ENCODE results near the gene MAPK8IP1. TPM values are rescaled to one million over a fixed set of nuclear protein-coding genes. Genes with fewer than 3 reads are reported as not detected.

The MAPK8IP1 gene
- total RNA-seq, 4 donors from 2014 or later: 1.9 to 11.1 (median 2.6) TPM

GRCh38 chr11:45856044-45856468 lies 29.4 kb upstream of the MAPK8IP1 start:
- Histone ChIP-seq H3K27ac (peak overlapping the region; percentile 76 to 89 (median 83)), H3K9me3 (no peaks in the 10 kb centered on the region), H3K36me3 (peaks cover 0 to 8% (median 0%) of the 10 kb centered on the region in 4 donors), H3K27me3 (no peaks in the 10 kb centered on the region), H3K4me1 (peaks cover 40 to 88% (median 60%) of the 10 kb centered on the region in 4 donors), H3K4me3 (no peak overlapping the region)
- DNase-seq: no peak
- 90% methylated on average over 6 of the region's 6 CpGs; no CpG with 5 or more reads in 1 of the 2 donors for WGBS, 2 donors (ENCODE audit: low coverage in 1 of 2)
- intact Hi-C loops (cut with DNase I; ENCODE audit: low total_unique reads) (no loop called here), in situ Hi-C loops (cut with MboI; ENCODE audit: low pct_ligation_motif_present in 1 of 4, low pct_unique_long_range_greater_than_20kb in 1 of 4, low sequenced_read_pairs in 3 of 4) (loop anchor here in 1 of 4 donors (10.0 kb wide), 1 partner anchor 59 kb away; the partner anchor contains the start of gene PEX16)
- peak; percentile 44 for TF ChIP-seq EP300 (IDR thresholded peaks at IDR 0.05; ENCODE audit: low read depth)
- TF ChIP-seq CTCF (IDR thresholded peaks at IDR 0.05): no peak
- peak; percentile 60 to 83 (median 80) for TF ChIP-seq POLR2AphosphoS5 (IDR thresholded peaks at IDR 0.05)

GRCh38 chr11:45857961-45858474 lies 27.4 kb upstream of the MAPK8IP1 start:
- no peaks in the 10 kb centered on the region for H3K9me3 ChIP-seq
- no peaks in the 10 kb centered on the region for H3K27me3 ChIP-seq
- intact Hi-C loops (cut with DNase I; ENCODE audit: low total_unique reads) (no loop called here), in situ Hi-C loops (cut with MboI; ENCODE audit: low pct_ligation_motif_present in 1 of 4, low pct_unique_long_range_greater_than_20kb in 1 of 4, low sequenced_read_pairs in 3 of 4) (loop anchor here in 1 of 4 donors (10.0 kb wide), 1 partner anchor 57 kb away; the partner anchor contains the start of gene PEX16)
- no peak for DNase-seq
- H3K27ac ChIP-seq: peak overlapping the region; percentile 76 to 89 (median 83)
- TF ChIP-seq POLR2AphosphoS5 (IDR thresholded peaks at IDR 0.05) (peak; percentile 9 to 46 (median 46)), EP300 (IDR thresholded peaks at IDR 0.05; ENCODE audit: low read depth) (no peak), CTCF (IDR thresholded peaks at IDR 0.05) (no peak)
- peaks cover 33 to 68% (median 52%) of the 10 kb centered on the region in 4 donors for H3K4me1 ChIP-seq
- H3K4me3 ChIP-seq: no peak overlapping the region
- 32% methylated on average over 2 of the region's 2 CpGs; no CpG with 5 or more reads in 1 of the 2 donors for WGBS, 2 donors (ENCODE audit: low coverage in 1 of 2)
- H3K36me3 ChIP-seq: peaks cover 0 to 27% (median 10%) of the 10 kb centered on the region in 4 donors

GRCh38 chr11:45858751-45859398 lies 26.6 kb upstream of the MAPK8IP1 start:
- 80 to 81% methylated on average over 3 to 5 of the region's 5 CpGs for WGBS, 2 donors (ENCODE audit: low coverage in 1 of 2)
- H3K4me3 ChIP-seq: no peak overlapping the region
- in situ Hi-C loops (cut with MboI; ENCODE audit: low pct_ligation_motif_present in 1 of 4, low pct_unique_long_range_greater_than_20kb in 1 of 4, low sequenced_read_pairs in 3 of 4): loop anchor here in 1 of 4 donors (10.0 kb wide), 1 partner anchor 56 kb away; the partner anchor contains the start of gene PEX16
- intact Hi-C loops (cut with DNase I; ENCODE audit: low total_unique reads): no loop called here
- H3K9me3 ChIP-seq: no peaks in the 10 kb centered on the region
- peak overlapping the region; percentile 76 to 89 (median 83) for H3K27ac ChIP-seq
- H3K36me3 ChIP-seq: peaks cover 0 to 34% (median 15%) of the 10 kb centered on the region in 4 donors
- DNase-seq: no peak
- H3K4me1 ChIP-seq: peaks cover 32 to 60% (median 44%) of the 10 kb centered on the region in 4 donors
- TF ChIP-seq POLR2A (IDR thresholded peaks at IDR 0.05): no peak
- TF ChIP-seq CTCF (IDR thresholded peaks at IDR 0.05): no peak
- no peak for TF ChIP-seq EP300 (IDR thresholded peaks at IDR 0.05; ENCODE audit: low read depth)
- TF ChIP-seq POLR2AphosphoS5 (IDR thresholded peaks at IDR 0.05): no peak
- H3K27me3 ChIP-seq: no peaks in the 10 kb centered on the region

- H3K27ac ChIP-seq: peak overlapping the region; percentile 76 to 89 (median 83)
- peaks cover 29 to 59% (median 41%) of the 10 kb centered on the region in 4 donors for H3K4me1 ChIP-seq
- H3K36me3 ChIP-seq: peaks cover 0 to 42% (median 19%) of the 10 kb centered on the region in 4 donors
- peak; percentile 94 for DNase-seq
- H3K9me3 ChIP-seq: no peaks in the 10 kb centered on the region
- in situ Hi-C loops (cut with MboI; ENCODE audit: low pct_ligation_motif_present in 1 of 4, low pct_unique_long_range_greater_than_20kb in 1 of 4, low sequenced_read_pairs in 3 of 4): loop anchor here in 1 of 4 donors (10.0 kb wide), 1 partner anchor 55 kb away; the partner anchor contains the start of gene PEX16
- TF ChIP-seq CTCF (IDR thresholded peaks at IDR 0.05) (no peak), EP300 (IDR thresholded peaks at IDR 0.05; ENCODE audit: low read depth) (peak; percentile 81), POLR2A (IDR thresholded peaks at IDR 0.05) (peak; percentile 32), POLR2AphosphoS5 (IDR thresholded peaks at IDR 0.05) (peak; percentile 91 to 96 (median 92))
- intact Hi-C loops (cut with DNase I; ENCODE audit: low total_unique reads): no loop called here
- no peak overlapping the region for H3K4me3 ChIP-seq
- 30 to 38% methylated on average over 4 to 8 of the region's 12 CpGs for WGBS, 2 donors (ENCODE audit: low coverage in 1 of 2)
- H3K27me3 ChIP-seq: no peaks in the 10 kb centered on the region
These were observed 25.8 kb upstream of the MAPK8IP1 start for GRCh38 chr11:45859661-45860140.

Data from transverse colon (tissue), 4 donors.